ENCODE measurements around the gene WRNIP1. TPM values are rescaled to one million over a fixed set of nuclear protein-coding genes. Genes with fewer than 3 reads are reported as not detected.

Gene WRNIP1
- total and polyA plus RNA-seq, 2 of the 13 experiments (the other 11 are each of a cell fraction or from before 2014, with no cell fraction given) = 77.7 to 90.3 TPM

GRCh38 chr6:2718334-2719092 lies 46.7 kb upstream of the WRNIP1 start:
- Histone ChIP-seq H3K9ac (ENCODE audit: insufficient read depth, low read depth, low read length) (no peak overlapping the region), H4K20me1 (ENCODE audit: insufficient read depth, low read length) (no peaks in the 10 kb centered on the region), H3K4me1 (ENCODE audit: insufficient read depth, low read length) (peaks cover 14% of the 10 kb centered on the region), H3K79me2 (ENCODE audit: insufficient read depth, low read length) (no peaks in the 10 kb centered on the region), H3K4me2 (ENCODE audit: low read depth, low read length) (no peak overlapping the region), H3K4me3 (replicated peaks in 1 of 3; ENCODE audit: insufficient read depth in 1 of 3, low read depth in 2 of 3, low read length in 3 of 3) (no peak overlapping the region), H3K9me3 (ENCODE audit: low read length) (no peaks in the 10 kb centered on the region), H3K27me3 (ENCODE audit: control insufficient read depth in 1 of 2, insufficient read depth in 2 of 2, low read length in 2 of 2) (no peaks in the 10 kb centered on the region; a peak in 1 of 5 replicates), H3K27ac (ENCODE audit: extremely low read length, insufficient read depth, low read length) (no peak overlapping the region), H3K36me3 (replicated peaks in 1 of 2; ENCODE audit: control insufficient read depth in 1 of 2, insufficient read depth in 2 of 2, low read length in 2 of 2) (no peaks in the 10 kb centered on the region), H2AFZ (ENCODE audit: low read length) (no peak overlapping the region)
- ATAC-seq = no peak
- BruUV-seq (replicated peaks) = no TSS peak
- FAIRE-seq = no peak
- DNase-seq (ENCODE audit: low spot score) = no peak
- TF ChIP-seq MAF1 (CRISPR knock-in tag; IDR thresholded peaks at IDR 0.05; ENCODE audit: borderline replicate concordance) (no peak), SKI (IDR thresholded peaks at IDR 0.05; ENCODE audit: partially characterized antibody) (no peak), GMEB1 (CRISPR knock-in tag; IDR thresholded peaks at IDR 0.05; ENCODE audit: borderline replicate concordance) (no peak), ZNF460 (CRISPR knock-in tag; IDR thresholded peaks at IDR 0.05; ENCODE audit: borderline replicate concordance) (no peak), ZSCAN5A (CRISPR knock-in tag; IDR thresholded peaks at IDR 0.05; ENCODE audit: borderline replicate concordance) (no peak), ZNF75D (CRISPR knock-in tag; IDR thresholded peaks at IDR 0.05; ENCODE audit: borderline replicate concordance) (no peak), POLR2AphosphoS5 (IDR thresholded peaks at IDR 0.05; ENCODE audit: low read depth, low read length) (no peak), CSRNP2 (CRISPR knock-in tag; conservative IDR thresholded peaks at IDR 0.05; ENCODE audit: low read depth) (no peak)
- in situ Hi-C loops (cut with HindIII; ENCODE audit: extremely low pct_ligation_motif_present, low pct_unique_long_range_greater_than_20kb) (no loop called here), intact Hi-C loops (cut with micrococcal nuclease; ENCODE audit: unreplicated experiment) (no loop called here)
- POLR2A ChIA-PET = no interaction called here
- CTCF ChIA-PET (ENCODE audit: low intra/inter-chr PET ratio, low total read pairs) = no interaction called here
- 36% methylated on average over 6 of the region's 6 CpGs for WGBS (ENCODE audit: low lambda C conversion rate)

All from HepG2 (cell line).